Thyroid gland (tissue), 4 donors: ENCODE measurements around the gene TKFC. TPM values are rescaled to one million over a fixed set of nuclear protein-coding genes. Genes with fewer than 3 reads are reported as not detected.

Source experiments
- DNase-seq, 2 donors: peaks; one replicate each; pipeline ENCODE4 v3.0.0-alpha.2; 2019
- H3K27ac ChIP-seq, 3 donors: fragments of 200-600 bp; sonication (generic); 1 replicate in 2 of 3; 2 replicates in 1 of 3; pipeline ENCODE4 v1.5.1; 2016 to 2019; ENCODE audit warnings: mild to moderate bottlenecking in 1 of 3, moderate library complexity in 1 of 3
- H3K27me3 ChIP-seq: fragments of 200-600 bp; sonication (generic); one replicate; pipeline ENCODE4 v1.5.1; 2019
- H3K36me3 ChIP-seq, 2 donors: fragments of 200-600 bp; sonication (generic); one replicate each; pipeline ENCODE4 v1.5.1; 2016 to 2019
- H3K4me1 ChIP-seq, 2 donors: fragments of 200-600 bp; sonication (generic); one replicate each; pipeline ENCODE4 v1.5.1; 2017 to 2019
- H3K4me3 ChIP-seq, 3 donors: fragments of 200-600 bp; sonication (generic); replicated peaks in 1 of 3; 1 replicate in 2 of 3; 2 replicates in 1 of 3; pipeline ENCODE4 v1.5.1; 2016; ENCODE audit warnings: mild to moderate bottlenecking in 1 of 3
- H3K9me3 ChIP-seq: fragments of 200-600 bp; sonication (generic); one replicate; pipeline ENCODE4 v1.5.1; 2017
- CTCF ChIP-seq, 6 experiments: fragments of 200-600 bp in 3 of 6; fragments of 450-650 bp in 3 of 6; sonication (generic) in 3 of 6; IDR thresholded peaks; one replicate each; pipeline ENCODE4 v1.5.1; 2016 to 2019; ENCODE audit warnings: antibody characterized with exemption in 6 of 6, mild to moderate bottlenecking in 2 of 6, inconsistent platforms in 1 of 6, moderate library complexity in 1 of 6
- POLR2A ChIP-seq, 2 donors: fragments of 450-650 bp; IDR thresholded peaks; one replicate each; pipeline ENCODE4 v1.6.1; 2017; ENCODE audit warnings: antibody characterized with exemption in 2 of 2, mild to moderate bottlenecking in 2 of 2, moderate library complexity in 1 of 2
- WGBS, 2 donors: methylation state at CpG; one replicate each; pipeline ENCODE4 v1.1.5; 2017; 5-methylcytosine and 5-hydroxymethylcytosine counted together
- intact Hi-C: fragments of 100-400 bp; cut with DNase I; formaldehyde crosslinking; loops from one replicate; pipeline ENCODE4 v1.15.1; 2023
- total RNA-seq, 4 donors: library from RNA; depleted of rRNA; stranded (reverse); fragments of >200 nt; gene quantifications; one replicate each; pipeline ENCODE4 v1.2.3, GENCODE V29; 2016

The TKFC gene
- total RNA-seq, 4 donors from 2014 or later = 27.0 to 62.8 (median 43.6) TPM

GRCh38 chr11:61297341-61297740 lies 35.7 kb upstream of the TKFC start:
- Histone ChIP-seq H3K27me3 (no peaks in the 10 kb centered on the region), H3K9me3 (no peaks in the 10 kb centered on the region), H3K36me3 (peaks cover 30 to 44% of the 10 kb centered on the region in 2 donors), H3K27ac (no peak overlapping the region), H3K4me1 (peaks cover 8 to 25% of the 10 kb centered on the region in 2 donors), H3K4me3 (no peak overlapping the region)
- no peak for DNase-seq
- no peak for TF ChIP-seq POLR2A (IDR thresholded peaks at IDR 0.05)
- TF ChIP-seq CTCF (IDR thresholded peaks at IDR 0.05) = no peak
- 50 to 71% methylated on average over 1 of the region's 1 CpG for WGBS, 2 donors
- intact Hi-C loops = no loop called here

- H3K36me3 ChIP-seq = peaks cover 34 to 48% of the 10 kb centered on the region in 2 donors
- WGBS, 2 donors = 53 to 57% methylated on average over 5 of the region's 5 CpGs
These were observed 35.3 kb upstream of the TKFC start for GRCh38 chr11:61297746-61298145.

GRCh38 chr11:61298663-61299244 lies 34.3 kb upstream of the TKFC start:
- intact Hi-C loops = no loop called here
- H3K36me3 ChIP-seq = peaks cover 44 to 58% of the 10 kb centered on the region in 2 donors
- H3K27ac ChIP-seq = no peak overlapping the region

More at GRCh38 chr11:61297746-61298145, 35.3 kb upstream of the TKFC start:
- Histone ChIP-seq H3K4me3 (no peak overlapping the region), H3K27me3 (no peaks in the 10 kb centered on the region), H3K27ac (no peak overlapping the region), H3K4me1 (peaks cover 8 to 25% of the 10 kb centered on the region in 2 donors), H3K9me3 (no peaks in the 10 kb centered on the region)
- no peak for DNase-seq
- intact Hi-C loops = no loop called here
- TF ChIP-seq CTCF (IDR thresholded peaks at IDR 0.05) (no peak), POLR2A (IDR thresholded peaks at IDR 0.05) (no peak)

DNA sequence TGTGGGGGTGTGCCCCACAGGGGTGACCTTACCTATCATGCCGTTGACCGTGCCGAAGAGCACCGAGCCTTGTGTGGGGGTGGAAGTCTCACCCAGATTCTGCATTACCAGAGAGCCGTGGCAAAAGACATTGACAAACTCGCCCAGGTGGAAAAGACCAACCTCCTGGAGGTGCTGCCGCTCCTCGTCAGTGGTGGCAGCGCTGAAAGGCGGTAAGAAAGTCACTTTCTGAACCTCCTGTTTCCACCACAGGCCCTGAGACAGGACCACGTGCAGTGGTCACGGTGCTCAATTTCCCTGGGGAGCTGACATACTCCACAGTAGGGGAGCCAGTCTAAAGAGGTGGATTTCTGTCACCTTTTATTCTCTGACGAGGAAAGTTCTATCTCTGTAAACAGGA lies 30.5 kb upstream of the TKFC start:
- intact Hi-C loops = no loop called here
- 93 to 95% methylated on average over 13 of the region's 13 CpGs for WGBS, 2 donors
- DNase-seq = no peak
- Histone ChIP-seq H3K27me3 (no peaks in the 10 kb centered on the region), H3K4me1 (no peaks in the 10 kb centered on the region), H3K9me3 (no peaks in the 10 kb centered on the region), H3K4me3 (no peak overlapping the region), H3K36me3 (peaks cover 72 to 77% of the 10 kb centered on the region in 2 donors), H3K27ac (no peak overlapping the region)
- TF ChIP-seq POLR2A (IDR thresholded peaks at IDR 0.05) = no peak
- no peak for TF ChIP-seq CTCF (IDR thresholded peaks at IDR 0.05)

More at GRCh38 chr11:61298663-61299244, 34.3 kb upstream of the TKFC start:
- H3K4me1 ChIP-seq = peaks cover 8 to 20% of the 10 kb centered on the region in 2 donors
- no peak for DNase-seq
- H3K9me3 ChIP-seq = no peaks in the 10 kb centered on the region
- no peak overlapping the region for H3K4me3 ChIP-seq
- TF ChIP-seq POLR2A (IDR thresholded peaks at IDR 0.05) (no peak), CTCF (IDR thresholded peaks at IDR 0.05) (no peak)
- WGBS, 2 donors = 91 to 95% methylated on average over 4 of the region's 4 CpGs
- H3K27me3 ChIP-seq = no peaks in the 10 kb centered on the region

DNA sequence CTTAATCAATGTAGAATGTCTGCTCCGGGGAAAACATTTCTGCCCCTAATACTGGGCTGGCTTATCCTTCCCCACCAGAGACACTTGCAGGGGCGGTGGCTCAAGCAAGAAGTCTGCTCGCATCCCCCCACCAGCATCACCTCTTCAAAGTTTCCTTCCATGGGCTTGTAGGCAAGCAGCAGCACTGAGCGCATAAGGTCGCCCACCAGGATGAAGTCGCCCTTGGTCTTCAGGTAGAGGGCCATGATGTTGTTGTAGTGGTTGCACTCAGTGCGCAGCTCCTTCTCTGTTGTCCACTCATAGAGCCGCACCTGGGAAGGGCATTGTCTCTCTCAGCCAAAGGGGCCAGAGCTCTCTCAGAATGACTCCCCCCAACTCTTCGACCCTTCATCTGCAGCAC lies 29.3 kb upstream of the TKFC start:
- peaks cover 80 to 84% of the 10 kb centered on the region in 2 donors for H3K36me3 ChIP-seq
- TF ChIP-seq CTCF (IDR thresholded peaks at IDR 0.05) = no peak
- TF ChIP-seq POLR2A (IDR thresholded peaks at IDR 0.05) = no peak
- no peak overlapping the region for H3K4me3 ChIP-seq
- DNase-seq = no peak
- H3K4me1 ChIP-seq = no peaks in the 10 kb centered on the region
- intact Hi-C loops = no loop called here
- WGBS, 2 donors = 96 to 97% methylated on average over 9 of the region's 9 CpGs
- no peaks in the 10 kb centered on the region for H3K27me3 ChIP-seq
- no peak overlapping the region for H3K27ac ChIP-seq
- no peaks in the 10 kb centered on the region for H3K9me3 ChIP-seq
